Measurements from ENCODE around the gene VPS37B. TPM values are rescaled to one million over a fixed set of nuclear protein-coding genes. Genes with fewer than 3 reads are reported as not detected.

Gene VPS37B
- total RNA-seq, 1 donor from 2014 or later: 29.1 TPM

GRCh38 chr12:122855071-122855829, 40.7 kb downstream of the VPS37B start:
- Mint-ChIP-seq H3K36me3 (peaks cover 3% of the 10 kb centered on the region), H3K4me1 (no peaks in the 10 kb centered on the region), H3K9me3 (no peaks in the 10 kb centered on the region), H3K27me3 (ENCODE audit: low read depth) (no peaks in the 10 kb centered on the region), H3K27ac (no peak overlapping the region), H3K4me3 (no peak overlapping the region)
- TF ChIP-seq, protein P1, sequence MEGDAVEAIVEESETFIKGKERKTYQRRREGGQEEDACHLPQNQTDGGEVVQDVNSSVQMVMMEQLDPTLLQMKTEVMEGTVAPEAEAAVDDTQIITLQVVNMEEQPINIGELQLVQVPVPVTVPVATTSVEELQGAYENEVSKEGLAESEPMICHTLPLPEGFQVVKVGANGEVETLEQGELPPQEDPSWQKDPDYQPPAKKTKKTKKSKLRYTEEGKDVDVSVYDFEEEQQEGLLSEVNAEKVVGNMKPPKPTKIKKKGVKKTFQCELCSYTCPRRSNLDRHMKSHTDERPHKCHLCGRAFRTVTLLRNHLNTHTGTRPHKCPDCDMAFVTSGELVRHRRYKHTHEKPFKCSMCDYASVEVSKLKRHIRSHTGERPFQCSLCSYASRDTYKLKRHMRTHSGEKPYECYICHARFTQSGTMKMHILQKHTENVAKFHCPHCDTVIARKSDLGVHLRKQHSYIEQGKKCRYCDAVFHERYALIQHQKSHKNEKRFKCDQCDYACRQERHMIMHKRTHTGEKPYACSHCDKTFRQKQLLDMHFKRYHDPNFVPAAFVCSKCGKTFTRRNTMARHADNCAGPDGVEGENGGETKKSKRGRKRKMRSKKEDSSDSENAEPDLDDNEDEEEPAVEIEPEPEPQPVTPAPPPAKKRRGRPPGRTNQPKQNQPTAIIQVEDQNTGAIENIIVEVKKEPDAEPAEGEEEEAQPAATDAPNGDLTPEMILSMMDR (IDR thresholded peaks at IDR 0.05; ENCODE audit: unreplicated experiment): no peak
- peak in 1 of 2 experiments; percentile 35 for DNase-seq (ENCODE audit: low spot score in 2 of 2, unreplicated experiment in 2 of 2)

DNA sequence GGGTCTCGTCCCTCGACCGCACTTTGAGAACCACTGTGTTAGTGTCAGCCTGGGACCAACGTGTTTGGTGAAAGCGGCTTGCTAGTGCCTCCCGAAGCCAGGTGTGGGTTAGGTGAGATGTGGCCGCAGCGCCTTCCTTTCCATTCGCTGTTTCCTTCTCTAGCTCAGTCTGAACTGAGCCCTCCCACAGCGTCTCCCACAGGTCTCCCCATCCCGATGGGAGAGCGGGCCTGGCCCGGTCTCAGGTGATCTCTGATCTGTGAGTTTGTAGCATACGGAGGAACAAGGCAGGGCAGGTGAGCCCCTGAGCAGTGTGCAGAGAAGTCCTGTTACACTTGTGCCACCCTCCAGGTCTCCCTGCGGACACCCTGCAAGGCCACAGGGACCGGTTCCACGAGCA, 41.4 kb downstream of the VPS37B start:
- TF ChIP-seq, protein P1 (IDR thresholded peaks at IDR 0.05; ENCODE audit: unreplicated experiment): no peak
- no peak for DNase-seq (ENCODE audit: low spot score in 2 of 2, unreplicated experiment in 2 of 2)
- Mint-ChIP-seq H3K27ac (no peak overlapping the region), H3K4me1 (no peaks in the 10 kb centered on the region), H3K9me3 (no peaks in the 10 kb centered on the region), H3K27me3 (ENCODE audit: low read depth) (no peaks in the 10 kb centered on the region), H3K36me3 (peaks cover 3% of the 10 kb centered on the region), H3K4me3 (no peak overlapping the region)

DNA sequence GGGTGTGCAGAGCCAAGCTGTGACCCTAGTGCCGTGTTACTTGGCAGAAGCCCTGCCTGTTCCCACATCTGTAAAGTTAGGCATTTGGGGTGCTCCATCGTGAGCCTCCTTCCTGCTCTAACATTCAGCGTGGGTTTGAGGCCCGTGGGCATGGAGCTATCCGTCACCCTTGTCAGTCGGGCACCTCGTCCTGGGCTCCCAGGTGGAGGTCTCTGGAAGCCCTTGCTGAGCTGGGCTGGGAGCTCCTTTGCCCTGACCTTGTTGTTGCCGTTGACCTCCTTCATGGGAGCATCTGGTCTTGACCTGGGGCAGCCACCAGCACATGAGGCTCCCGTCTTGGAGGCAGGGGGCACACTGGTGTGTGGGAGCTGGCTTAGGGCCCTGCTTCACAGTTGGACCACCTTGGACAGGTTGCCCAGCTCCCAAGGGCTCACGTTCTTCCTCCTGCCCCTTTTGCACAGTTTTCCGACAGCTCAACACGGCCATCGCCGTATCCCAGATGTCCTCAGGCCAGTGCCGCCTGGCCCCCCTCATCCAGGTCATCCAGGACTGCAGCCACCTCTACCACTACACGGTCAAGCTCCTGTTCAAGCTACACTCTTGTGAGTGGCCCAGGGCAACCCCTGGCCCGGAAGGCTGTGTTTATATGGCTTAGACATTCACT, 42.2 kb downstream of the VPS37B start:
- Mint-ChIP-seq H3K4me1 (no peaks in the 10 kb centered on the region), H3K4me3 (no peak overlapping the region), H3K27ac (no peak overlapping the region), H3K27me3 (ENCODE audit: low read depth) (no peaks in the 10 kb centered on the region), H3K9me3 (no peaks in the 10 kb centered on the region), H3K36me3 (peaks cover 3% of the 10 kb centered on the region)
- no peak for DNase-seq (ENCODE audit: low spot score in 2 of 2, unreplicated experiment in 2 of 2)
- TF ChIP-seq, protein P1 (IDR thresholded peaks at IDR 0.05; ENCODE audit: unreplicated experiment): no peak

- Mint-ChIP-seq H3K27ac (no peak overlapping the region), H3K4me1 (no peaks in the 10 kb centered on the region), H3K36me3 (peaks cover 3% of the 10 kb centered on the region), H3K9me3 (no peaks in the 10 kb centered on the region), H3K27me3 (ENCODE audit: low read depth) (no peaks in the 10 kb centered on the region), H3K4me3 (no peak overlapping the region)
- TF ChIP-seq, protein P1 (IDR thresholded peaks at IDR 0.05; ENCODE audit: unreplicated experiment): no peak
- DNase-seq (ENCODE audit: low spot score in 2 of 2, unreplicated experiment in 2 of 2): no peak
Observed at GRCh38 chr12:122852336-122853275, 43.3 kb downstream of the VPS37B start.

GRCh38 chr12:122851820-122852219, 44.1 kb downstream of the VPS37B start:
- DNase-seq (ENCODE audit: low spot score in 2 of 2, unreplicated experiment in 2 of 2): no peak
- H3K4me1 Mint-ChIP-seq: no peaks in the 10 kb centered on the region
- no peaks in the 10 kb centered on the region for H3K27me3 Mint-ChIP-seq (ENCODE audit: low read depth)
- TF ChIP-seq, protein P1 (IDR thresholded peaks at IDR 0.05; ENCODE audit: unreplicated experiment): no peak
- H3K27ac Mint-ChIP-seq: no peak overlapping the region
- no peak overlapping the region for H3K4me3 Mint-ChIP-seq
- peaks cover 3% of the 10 kb centered on the region for H3K36me3 Mint-ChIP-seq
- no peaks in the 10 kb centered on the region for H3K9me3 Mint-ChIP-seq
